NB4 (cell line): ENCODE results near the gene HLA-DRB1.

Source experiments
- MYC ChIP-seq: IDR thresholded peaks from 2 replicates; pipeline ENCODE4 v1.6.1; 2011; ENCODE audit warnings: low read depth, low read length
- POLR2A ChIP-seq: IDR thresholded peaks from 2 replicates; pipeline ENCODE4 v1.6.1; 2011; ENCODE audit warnings: mild to moderate bottlenecking; ENCODE audit not compliant: insufficient read length; ENCODE audit errors: extremely low read depth
- TF ChIP-seq, protein P1 (sequence below): IDR thresholded peaks from one replicate; pipeline ENCODE4 v1.5.1; 2012; ENCODE audit warnings: low read depth, low read length
- TF ChIP-seq, protein P2 (sequence below): IDR thresholded peaks from 2 replicates; pipeline ENCODE4 v1.6.1; 2011; ENCODE audit warnings: low read depth, low read length

DNA sequence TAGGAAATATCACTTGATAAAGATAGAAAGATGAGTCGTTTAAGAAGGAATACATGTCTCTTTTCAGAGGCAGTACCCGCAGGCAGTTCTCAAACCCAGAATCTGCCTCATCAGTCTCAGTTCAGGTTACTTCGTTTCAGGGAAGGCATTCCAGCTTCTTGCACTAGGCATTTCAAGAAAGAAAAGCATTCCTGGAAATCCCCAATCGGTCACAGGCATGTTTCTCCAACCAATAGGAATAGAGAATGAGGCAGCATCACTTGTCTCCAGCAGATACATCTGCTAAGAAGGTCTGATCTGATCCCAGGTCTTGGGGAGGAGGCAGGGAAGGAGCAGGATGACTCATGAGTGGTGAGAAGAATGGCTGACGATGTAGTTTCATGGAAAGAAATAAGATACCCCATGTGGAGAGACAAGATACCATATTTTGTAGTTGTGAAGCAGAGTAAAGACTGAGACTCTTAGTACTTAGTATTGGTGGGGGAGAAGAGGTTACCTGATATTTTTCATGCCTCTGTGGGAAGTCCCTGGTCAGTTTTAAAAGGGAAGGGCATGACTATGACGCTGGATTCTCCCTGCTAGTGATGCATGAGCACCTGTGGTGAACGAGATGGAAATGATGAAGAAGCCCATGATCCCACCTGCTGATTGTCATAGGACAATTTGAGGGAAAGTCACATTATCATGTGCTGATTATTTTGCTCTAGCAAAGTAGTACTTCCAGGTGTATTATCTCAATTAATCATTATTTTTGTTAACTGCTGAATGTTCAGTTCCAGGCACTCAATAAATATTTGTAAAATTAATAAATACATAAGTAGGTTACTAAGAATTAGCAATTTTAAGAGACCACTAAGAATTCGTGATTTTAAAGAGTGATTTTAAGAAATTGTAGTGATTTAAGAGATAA is 20.3 kb upstream of the HLA-DRB1 start:
- TF ChIP-seq, protein P1, sequence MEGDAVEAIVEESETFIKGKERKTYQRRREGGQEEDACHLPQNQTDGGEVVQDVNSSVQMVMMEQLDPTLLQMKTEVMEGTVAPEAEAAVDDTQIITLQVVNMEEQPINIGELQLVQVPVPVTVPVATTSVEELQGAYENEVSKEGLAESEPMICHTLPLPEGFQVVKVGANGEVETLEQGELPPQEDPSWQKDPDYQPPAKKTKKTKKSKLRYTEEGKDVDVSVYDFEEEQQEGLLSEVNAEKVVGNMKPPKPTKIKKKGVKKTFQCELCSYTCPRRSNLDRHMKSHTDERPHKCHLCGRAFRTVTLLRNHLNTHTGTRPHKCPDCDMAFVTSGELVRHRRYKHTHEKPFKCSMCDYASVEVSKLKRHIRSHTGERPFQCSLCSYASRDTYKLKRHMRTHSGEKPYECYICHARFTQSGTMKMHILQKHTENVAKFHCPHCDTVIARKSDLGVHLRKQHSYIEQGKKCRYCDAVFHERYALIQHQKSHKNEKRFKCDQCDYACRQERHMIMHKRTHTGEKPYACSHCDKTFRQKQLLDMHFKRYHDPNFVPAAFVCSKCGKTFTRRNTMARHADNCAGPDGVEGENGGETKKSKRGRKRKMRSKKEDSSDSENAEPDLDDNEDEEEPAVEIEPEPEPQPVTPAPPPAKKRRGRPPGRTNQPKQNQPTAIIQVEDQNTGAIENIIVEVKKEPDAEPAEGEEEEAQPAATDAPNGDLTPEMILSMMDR: no peak
- TF ChIP-seq, protein P2, sequence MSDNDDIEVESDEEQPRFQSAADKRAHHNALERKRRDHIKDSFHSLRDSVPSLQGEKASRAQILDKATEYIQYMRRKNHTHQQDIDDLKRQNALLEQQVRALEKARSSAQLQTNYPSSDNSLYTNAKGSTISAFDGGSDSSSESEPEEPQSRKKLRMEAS: no peak
- TF ChIP-seq POLR2A (no peak), MYC (no peak)
